Measurements from ENCODE around the gene MAGEA12.
"Not testable (repeated sequence)": the region's sequence is repeated elsewhere in the genome, so short reads cannot be mapped to it uniquely, and the experiment has no call there.

MAGEA12 gene, protein sequence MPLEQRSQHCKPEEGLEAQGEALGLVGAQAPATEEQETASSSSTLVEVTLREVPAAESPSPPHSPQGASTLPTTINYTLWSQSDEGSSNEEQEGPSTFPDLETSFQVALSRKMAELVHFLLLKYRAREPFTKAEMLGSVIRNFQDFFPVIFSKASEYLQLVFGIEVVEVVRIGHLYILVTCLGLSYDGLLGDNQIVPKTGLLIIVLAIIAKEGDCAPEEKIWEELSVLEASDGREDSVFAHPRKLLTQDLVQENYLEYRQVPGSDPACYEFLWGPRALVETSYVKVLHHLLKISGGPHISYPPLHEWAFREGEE

DNA sequence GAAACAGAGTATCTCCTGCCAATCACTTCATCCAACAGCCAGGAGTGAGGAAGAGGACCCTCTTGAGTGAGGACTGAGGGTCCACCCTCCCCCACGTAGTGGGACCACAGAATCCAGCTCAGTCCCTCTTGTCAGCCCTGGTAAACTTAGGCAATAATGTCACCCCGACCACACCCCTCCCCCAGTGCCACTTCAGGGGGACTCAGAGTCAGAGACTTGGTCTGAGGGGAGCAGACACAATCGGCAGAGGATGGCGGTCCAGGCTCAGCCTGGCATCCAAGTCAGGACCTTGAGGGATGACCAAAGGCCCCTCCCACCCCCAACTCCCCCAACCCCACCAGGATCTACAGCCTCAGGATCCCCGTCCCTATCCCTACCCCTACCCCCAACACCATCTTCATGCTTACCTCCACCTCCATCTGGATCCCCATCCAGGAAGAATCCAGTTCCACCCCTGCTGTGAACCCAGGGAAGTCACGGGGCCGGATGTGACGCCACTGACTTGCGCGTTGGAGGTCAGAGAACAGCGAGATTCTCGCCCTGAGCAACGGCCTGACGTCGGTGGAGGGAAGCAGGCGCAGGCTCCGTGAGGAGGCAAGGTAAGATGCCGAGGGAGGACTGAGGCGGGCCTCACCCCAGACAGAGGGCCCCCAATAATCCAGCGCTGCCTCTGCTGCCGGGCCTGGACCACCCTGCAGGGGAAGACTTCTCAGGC is at the start of gene MAGEA12, which contains the start of gene CSAG1:
Gene MAGEA12 (plus strand): TSS at position 497 of the 715 bp plus-strand sequence. CDS start 2,405 bp downstream, outside the sequence.
Gene CSAG1 (minus strand): TSS at position 461 of the 715 bp plus-strand sequence. CDS start 1,261 bp downstream, outside the sequence.
- no peak for DNase-seq

DNA sequence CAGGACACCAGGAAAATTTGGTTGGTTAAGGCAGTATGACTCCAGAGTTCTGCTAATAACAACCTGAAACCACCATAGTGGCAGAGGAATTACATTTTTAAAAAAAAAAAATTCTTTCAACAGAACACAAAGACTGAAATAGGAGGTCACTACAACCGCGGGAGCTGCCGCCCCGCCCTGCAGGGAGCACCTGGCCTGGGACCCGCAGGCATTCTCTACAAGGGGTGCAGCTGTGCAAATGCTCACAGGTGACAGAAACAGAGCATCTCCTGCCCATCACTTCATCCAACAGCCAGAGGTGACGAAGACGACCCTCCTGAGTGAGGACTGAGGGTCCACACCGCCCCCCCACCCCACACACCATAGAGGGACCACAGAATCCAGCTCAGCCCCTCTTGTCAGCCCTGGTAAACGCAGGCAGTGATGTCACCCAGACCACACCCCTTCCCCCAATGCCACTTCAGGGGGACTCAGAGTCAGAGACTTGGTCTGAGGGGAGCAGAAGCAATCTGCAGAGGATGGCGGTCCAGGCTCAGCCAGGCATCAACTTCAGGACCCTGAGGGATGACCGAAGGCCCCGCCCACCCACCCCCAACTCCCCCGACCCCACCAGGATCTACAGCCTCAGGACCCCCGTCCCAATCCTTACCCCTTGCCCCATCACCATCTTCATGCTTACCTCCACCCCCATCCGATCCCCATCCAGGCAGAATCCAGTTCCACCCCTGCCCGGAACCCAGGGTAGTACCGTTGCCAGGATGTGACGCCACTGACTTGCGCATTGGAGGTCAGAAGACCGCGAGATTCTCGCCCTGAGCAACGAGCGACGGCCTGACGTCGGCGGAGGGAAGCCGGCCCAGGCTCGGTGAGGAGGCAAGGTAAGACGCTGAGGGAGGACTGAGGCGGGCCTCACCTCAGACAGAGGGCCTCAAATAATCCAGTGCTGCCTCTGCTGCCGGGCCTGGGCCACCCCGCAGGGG is 35.3 kb upstream of the MAGEA12 start, which contains the start of gene MAGEA3:
Gene MAGEA3 (plus strand): TSS at position 843 of the 980 bp plus-strand sequence. CDS start 2,039 bp downstream, outside the sequence.
- DNase-seq = not testable (repeated sequence)

DNA sequence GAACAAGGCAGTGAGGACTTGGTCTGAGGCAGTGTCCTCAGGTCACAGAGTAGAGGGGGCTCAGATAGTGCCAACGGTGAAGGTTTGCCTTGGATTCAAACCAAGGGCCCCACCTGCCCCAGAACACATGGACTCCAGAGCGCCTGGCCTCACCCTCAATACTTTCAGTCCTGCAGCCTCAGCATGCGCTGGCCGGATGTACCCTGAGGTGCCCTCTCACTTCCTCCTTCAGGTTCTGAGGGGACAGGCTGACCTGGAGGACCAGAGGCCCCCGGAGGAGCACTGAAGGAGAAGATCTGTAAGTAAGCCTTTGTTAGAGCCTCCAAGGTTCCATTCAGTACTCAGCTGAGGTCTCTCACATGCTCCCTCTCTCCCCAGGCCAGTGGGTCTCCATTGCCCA is 33.2 kb upstream of the MAGEA12 start:
- not testable (repeated sequence) for DNase-seq

DNA sequence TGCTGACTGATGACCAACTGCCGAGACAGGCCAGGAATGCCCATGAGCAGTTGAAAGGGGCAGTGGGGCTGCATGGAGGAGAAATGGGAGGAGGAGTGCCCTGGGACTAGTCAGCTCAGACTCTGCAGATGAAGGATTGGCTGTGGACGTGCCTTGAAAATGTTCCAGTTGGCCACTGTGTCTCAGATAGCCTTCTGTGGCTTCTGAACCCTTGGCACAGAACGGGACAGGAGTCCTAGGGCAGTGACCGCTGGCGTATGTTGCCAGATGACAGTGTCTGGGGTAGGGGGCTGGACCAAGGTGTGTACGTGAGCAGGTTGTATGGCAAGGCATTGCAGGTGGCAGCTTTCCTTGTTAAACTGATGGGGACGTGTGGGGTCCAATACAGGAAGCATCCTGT is 27.1 kb upstream of the MAGEA12 start:
- not testable (repeated sequence) for DNase-seq

DNA sequence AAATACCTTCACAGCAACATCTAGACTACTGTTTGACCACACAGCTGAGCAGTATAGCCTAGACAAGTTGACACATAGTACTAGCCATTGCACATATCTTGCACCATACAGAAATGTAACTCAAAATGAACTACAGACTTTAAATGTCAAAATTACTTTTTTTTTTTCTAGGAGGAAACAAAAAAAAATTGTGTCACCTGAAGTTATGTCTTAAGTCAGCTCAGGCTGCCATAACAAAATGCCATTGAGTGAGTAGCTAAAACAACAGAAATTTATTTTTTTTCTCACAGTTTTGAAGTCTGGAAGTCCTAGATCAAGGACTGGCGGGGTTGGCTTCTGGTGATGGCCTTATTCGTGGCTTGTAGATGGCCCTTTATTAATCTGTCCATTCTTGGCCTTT is 24.4 kb upstream of the MAGEA12 start, which contains the start of gene CSAG2:
Gene CSAG2 (minus strand): TSS at position 101 of the 400 bp plus-strand sequence. CDS start 161 bp downstream, outside the sequence.
- not testable (repeated sequence) for DNase-seq

DNA sequence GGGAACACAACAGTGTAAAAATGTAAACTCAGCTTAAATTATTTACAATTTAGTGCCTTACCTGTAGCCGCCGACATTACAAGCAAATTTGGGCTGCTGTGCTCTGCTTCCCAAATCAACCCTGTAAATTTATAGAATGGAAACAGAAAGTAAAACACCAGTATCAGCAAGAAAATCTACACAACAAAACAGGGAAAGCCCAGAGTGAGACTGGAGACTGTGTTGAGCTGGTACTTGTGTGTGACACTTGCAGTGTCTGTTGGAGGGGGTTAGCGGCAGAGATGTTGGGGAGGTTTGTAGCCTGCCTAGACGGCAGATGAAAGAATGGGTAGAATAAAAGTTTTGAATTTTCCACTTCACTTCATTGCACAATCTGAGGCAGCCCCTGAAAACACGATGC is 20.4 kb upstream of the MAGEA12 start:
- not testable (repeated sequence) for DNase-seq

DNA sequence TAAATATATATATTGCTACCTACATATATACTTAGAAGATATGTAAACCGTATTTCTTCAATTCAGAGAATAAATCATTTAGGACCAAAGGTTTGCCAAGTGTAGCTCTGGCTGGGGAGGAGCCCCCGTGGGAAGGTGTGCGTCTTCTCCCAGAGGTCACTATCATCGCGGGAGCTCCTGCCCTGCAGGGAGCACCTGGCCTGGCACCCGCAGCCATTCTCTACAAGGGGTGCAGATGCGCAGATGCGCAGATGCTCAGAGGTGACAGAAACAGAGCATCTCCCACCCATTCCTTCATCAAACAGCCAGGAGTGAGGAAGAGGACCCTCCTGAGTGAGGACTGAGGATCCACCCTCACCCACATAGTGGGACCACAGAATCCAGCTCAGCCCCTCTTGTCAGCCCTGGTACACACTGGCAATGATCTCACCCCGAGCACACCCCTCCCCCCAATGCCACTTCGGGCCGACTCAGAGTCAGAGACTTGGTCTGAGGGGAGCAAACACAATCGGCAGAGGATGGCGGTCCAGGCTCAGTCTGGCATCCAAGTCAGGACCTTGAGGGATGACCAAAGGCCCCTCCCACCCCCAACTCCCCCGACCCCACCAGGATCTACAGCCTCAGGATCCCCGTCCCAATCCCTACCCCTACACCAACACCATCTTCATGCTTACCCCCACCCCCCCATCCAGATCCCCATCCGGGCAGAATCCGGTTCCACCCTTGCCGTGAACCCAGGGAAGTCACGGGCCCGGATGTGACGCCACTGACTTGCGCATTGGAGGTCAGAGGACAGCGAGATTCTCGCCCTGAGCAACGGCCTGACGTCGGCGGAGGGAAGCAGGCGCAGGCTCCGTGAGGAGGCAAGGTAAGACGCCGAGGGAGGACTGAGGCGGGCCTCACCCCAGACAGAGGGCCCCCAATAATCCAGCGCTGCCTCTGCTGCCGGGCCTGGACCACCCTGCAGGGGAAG is 19.5 kb upstream of the MAGEA12 start, which contains the start of gene MAGEA2B:
Gene MAGEA2B (plus strand): TSS at position 814 of the 973 bp plus-strand sequence. CDS start 2,479 bp downstream, outside the sequence.
- DNase-seq = not testable (repeated sequence)

DNA sequence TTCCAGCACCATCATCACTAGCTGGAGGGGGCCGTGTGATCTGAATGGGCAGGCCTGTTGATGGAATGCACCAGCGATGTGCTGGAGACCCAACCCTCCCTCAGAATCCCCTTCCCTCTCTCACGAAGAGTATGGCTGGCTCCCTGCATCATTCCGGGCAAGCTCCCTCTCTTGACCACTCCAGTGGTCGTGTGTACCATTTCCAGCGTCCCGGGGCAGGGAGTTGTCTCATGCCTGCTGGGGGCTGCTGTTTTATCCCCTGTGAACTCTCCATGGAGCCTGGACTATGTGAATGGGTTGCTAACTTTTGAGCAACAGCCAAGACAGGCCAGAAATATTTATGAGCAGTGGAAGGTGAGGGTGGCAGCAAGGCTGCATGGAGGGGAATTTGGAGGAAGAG is 8.1 kb upstream of the MAGEA12 start:
- DNase-seq = no peak

DNA sequence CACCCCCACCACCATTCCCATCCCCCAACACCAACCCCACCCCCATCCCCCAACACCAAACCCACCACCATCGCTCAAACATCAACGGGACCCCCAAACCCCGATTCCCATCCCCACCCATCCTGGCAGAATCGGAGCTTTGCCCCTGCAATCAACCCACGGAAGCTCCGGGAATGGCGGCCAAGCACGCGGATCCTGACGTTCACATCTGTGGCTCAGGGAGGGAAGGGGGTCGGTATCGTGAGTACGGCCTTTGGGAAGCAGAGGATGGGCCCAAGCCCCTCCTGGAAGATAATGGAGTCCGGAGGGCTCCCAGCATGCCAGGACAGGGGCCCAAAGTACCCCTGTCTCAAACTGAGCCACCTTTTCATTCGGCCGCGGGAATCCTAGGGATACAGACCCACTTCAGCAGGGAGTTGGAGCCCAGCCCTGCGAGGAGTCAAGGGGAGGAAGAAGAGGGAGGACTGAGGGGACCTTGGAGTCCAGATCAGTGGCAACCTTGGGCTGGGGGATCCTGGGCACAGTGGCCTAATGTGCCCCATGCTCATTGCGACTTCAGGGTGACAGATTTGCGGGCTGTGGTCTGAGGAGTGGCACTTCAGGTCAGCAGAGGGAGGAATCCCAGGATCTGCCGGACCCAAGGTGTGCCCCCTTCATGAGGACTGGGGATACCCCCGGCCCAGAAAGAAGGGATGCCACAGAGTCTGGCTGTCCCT is 744 bp downstream of the MAGEA12 start:
- not testable (repeated sequence) for DNase-seq

DNA sequence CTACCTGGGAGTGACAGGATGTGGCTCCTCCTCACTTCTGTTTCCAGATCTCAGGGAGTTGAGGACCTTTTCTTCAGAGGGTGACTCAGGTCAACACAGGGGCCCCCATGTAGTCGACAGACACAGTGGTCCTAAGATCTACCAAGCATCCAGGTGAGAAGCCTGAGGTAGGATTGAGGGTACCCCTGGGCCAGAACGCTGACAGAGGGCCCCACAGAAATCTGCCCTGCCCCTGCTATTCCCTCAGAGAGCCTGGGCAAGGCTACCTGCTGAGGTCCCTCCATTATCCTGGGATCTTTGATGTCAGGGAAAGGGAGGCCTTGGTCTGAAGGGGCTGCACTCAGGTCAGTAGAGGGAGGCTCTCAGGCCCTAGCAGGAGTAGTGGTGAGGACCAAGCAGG is 1.5 kb downstream of the MAGEA12 start:
- DNase-seq = no peak

DNA sequence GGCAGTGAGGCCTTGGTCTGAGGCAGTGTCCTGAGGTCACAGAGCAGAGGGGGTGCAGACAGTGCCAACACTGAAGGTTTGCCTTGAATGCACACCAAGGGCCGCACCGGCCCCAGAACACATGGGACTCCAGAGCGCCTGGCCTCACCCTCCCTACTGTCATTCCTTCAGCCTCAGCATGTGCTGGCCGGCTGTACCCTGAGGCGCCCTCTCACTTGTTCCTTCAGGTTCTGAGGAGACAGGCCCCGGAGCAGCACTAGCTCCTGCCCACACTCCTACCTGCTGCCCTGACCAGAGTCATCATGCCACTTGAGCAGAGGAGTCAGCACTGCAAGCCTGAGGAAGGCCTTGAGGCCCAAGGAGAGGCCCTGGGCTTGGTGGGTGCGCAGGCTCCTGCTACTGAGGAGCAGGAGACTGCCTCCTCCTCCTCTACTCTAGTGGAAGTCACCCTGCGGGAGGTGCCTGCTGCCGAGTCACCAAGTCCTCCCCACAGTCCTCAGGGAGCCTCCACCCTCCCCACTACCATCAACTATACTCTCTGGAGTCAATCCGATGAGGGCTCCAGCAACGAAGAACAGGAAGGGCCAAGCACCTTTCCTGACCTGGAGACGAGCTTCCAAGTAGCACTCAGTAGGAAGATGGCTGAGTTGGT is 2.4 kb downstream of the MAGEA12 start:
- no peak for DNase-seq

DNA sequence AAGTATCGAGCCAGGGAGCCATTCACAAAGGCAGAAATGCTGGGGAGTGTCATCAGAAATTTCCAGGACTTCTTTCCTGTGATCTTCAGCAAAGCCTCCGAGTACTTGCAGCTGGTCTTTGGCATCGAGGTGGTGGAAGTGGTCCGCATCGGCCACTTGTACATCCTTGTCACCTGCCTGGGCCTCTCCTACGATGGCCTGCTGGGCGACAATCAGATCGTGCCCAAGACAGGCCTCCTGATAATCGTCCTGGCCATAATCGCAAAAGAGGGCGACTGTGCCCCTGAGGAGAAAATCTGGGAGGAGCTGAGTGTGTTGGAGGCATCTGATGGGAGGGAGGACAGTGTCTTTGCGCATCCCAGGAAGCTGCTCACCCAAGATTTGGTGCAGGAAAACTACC is 3.0 kb downstream of the MAGEA12 start:
- not testable (repeated sequence) for DNase-seq

DNA sequence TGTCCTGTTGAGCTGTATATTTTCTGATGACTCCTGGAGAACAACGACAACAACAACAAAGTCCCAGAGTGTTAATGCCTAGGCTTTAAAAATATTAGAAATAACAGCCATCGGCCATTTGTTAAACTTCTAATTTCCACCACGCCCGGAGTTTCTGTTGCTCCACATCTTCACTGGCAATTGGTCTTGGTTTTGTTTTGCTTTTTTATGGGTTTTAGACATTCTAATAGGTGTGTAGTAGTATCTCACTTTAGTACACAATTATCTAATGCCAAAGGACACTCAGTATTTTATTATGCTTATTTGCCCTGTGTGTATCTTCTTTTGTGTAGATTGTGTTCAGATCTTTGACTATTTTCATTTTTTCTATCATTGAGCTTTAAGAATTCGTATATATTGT is 5.0 kb downstream of the MAGEA12 start:
- no peak for DNase-seq

DNA sequence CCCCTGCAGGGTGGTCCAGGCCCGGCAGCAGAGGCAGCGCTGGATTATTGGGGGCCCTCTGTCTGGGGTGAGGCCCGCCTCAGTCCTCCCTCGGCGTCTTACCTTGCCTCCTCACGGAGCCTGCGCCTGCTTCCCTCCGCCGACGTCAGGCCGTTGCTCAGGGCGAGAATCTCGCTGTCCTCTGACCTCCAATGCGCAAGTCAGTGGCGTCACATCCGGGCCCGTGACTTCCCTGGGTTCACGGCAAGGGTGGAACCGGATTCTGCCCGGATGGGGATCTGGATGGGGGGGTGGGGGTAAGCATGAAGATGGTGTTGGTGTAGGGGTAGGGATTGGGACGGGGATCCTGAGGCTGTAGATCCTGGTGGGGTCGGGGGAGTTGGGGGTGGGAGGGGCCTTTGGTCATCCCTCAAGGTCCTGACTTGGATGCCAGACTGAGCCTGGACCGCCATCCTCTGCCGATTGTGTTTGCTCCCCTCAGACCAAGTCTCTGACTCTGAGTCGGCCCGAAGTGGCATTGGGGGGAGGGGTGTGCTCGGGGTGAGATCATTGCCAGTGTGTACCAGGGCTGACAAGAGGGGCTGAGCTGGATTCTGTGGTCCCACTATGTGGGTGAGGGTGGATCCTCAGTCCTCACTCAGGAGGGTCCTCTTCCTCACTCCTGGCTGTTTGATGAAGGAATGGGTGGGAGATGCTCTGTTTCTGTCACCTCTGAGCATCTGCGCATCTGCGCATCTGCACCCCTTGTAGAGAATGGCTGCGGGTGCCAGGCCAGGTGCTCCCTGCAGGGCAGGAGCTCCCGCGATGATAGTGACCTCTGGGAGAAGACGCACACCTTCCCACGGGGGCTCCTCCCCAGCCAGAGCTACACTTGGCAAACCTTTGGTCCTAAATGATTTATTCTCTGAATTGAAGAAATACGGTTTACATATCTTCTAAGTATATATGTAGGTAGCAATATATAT is 20.4 kb downstream of the MAGEA12 start, which contains the start of gene MAGEA2:
Gene MAGEA2 (minus strand): TSS at position 157 of the 965 bp plus-strand sequence. CDS start 2,479 bp downstream, outside the sequence.
- DNase-seq = not testable (repeated sequence)

DNA sequence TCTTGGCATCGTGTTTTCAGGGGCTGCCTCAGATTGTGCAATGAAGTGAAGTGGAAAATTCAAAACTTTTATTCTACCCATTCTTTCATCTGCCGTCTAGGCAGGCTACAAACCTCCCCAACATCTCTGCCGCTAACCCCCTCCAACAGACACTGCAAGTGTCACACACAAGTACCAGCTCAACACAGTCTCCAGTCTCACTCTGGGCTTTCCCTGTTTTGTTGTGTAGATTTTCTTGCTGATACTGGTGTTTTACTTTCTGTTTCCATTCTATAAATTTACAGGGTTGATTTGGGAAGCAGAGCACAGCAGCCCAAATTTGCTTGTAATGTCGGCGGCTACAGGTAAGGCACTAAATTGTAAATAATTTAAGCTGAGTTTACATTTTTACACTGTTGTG is 21.3 kb downstream of the MAGEA12 start:
- not testable (repeated sequence) for DNase-seq

DNA sequence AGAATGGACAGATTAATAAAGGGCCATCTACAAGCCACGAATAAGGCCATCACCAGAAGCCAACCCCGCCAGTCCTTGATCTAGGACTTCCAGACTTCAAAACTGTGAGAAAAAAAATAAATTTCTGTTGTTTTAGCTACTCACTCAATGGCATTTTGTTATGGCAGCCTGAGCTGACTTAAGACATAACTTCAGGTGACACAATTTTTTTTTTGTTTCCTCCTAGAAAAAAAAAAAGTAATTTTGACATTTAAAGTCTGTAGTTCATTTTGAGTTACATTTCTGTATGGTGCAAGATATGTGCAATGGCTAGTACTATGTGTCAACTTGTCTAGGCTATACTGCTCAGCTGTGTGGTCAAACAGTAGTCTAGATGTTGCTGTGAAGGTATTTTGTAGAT is 25.4 kb downstream of the MAGEA12 start, which contains the start of gene CSAG3:
Gene CSAG3 (plus strand): TSS at position 301 of the 400 bp plus-strand sequence.
- DNase-seq = not testable (repeated sequence)

DNA sequence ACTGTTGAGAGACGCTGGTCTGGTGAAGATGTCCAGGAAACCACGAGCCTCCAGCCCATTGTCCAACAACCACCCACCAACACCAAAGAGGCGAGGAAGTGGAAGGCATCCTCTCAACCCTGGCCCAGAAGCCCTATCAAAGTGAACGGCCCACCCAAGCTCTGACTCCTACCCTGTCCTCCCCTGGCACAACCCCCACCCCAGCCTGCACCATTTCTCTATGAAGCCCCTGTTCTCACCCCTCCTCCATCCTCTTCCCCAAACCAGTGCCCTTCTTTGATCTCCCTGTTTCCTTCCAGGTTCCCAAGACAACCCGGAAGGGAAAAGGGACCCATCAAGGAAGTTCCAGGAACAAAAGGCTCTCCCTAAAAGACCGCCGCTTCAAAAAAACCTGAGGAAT is 26.0 kb downstream of the MAGEA12 start:
- DNase-seq = not testable (repeated sequence)

DNA sequence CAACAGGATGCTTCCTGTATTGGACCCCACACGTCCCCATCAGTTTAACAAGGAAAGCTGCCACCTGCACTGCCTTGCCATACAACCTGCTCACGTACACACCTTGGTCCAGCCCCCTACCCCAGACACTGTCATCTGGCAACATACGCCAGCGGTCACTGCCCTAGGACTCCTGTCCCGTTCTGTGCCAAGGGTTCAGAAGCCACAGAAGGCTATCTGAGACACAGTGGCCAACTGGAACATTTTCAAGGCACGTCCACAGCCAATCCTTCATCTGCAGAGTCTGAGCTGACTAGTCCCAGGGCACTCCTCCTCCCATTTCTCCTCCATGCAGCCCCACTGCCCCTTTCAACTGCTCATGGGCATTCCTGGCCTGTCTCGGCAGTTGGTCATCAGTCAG is 28.0 kb downstream of the MAGEA12 start:
- DNase-seq = not testable (repeated sequence)
